ENCODE data around the gene INSL3. TPM values are rescaled to one million over a fixed set of nuclear protein-coding genes. Genes with fewer than 3 reads are reported as not detected.

INSL3 gene
- total RNA-seq, 1 donor from 2014 or later: not detected

DNA sequence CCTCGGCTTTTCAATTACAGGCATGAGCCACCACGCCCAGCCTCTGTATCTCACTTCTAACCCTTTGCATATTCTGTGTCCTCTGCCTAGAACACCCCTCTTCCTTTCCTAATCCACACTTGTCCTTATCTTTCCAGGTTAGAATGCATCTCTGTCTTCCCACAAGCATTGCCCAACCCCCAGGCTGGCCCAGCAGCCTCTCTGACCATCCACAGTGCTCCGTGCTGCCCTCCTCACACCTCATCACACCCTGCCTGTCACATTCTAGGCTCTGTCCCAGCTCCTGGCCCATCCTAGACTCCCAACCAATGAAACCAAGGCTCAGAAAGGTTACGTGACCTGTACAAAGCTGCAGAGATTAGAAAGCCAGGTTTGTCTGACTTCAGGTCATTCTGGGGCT lies 15.2 kb upstream of the INSL3 start:
- no peak overlapping the region for H3K27ac ChIP-seq (replicated peaks)
- peaks cover 94% of the 10 kb centered on the region for H3K27me3 ChIP-seq (ENCODE audit: low read depth)
- H3K4me1 ChIP-seq: peaks cover 4% of the 10 kb centered on the region
- DNase-seq: no peak
- no peaks in the 10 kb centered on the region for H3K9me3 ChIP-seq (replicated peaks)
- TF ChIP-seq, protein P1, sequence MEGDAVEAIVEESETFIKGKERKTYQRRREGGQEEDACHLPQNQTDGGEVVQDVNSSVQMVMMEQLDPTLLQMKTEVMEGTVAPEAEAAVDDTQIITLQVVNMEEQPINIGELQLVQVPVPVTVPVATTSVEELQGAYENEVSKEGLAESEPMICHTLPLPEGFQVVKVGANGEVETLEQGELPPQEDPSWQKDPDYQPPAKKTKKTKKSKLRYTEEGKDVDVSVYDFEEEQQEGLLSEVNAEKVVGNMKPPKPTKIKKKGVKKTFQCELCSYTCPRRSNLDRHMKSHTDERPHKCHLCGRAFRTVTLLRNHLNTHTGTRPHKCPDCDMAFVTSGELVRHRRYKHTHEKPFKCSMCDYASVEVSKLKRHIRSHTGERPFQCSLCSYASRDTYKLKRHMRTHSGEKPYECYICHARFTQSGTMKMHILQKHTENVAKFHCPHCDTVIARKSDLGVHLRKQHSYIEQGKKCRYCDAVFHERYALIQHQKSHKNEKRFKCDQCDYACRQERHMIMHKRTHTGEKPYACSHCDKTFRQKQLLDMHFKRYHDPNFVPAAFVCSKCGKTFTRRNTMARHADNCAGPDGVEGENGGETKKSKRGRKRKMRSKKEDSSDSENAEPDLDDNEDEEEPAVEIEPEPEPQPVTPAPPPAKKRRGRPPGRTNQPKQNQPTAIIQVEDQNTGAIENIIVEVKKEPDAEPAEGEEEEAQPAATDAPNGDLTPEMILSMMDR (IDR thresholded peaks at IDR 0.05; ENCODE audit: borderline replicate concordance): no peak
- no peaks in the 10 kb centered on the region for H3K36me3 ChIP-seq
- intact Hi-C loops (cut with micrococcal nuclease): no loop called here
- H3K4me3 ChIP-seq: no peak overlapping the region

DNA sequence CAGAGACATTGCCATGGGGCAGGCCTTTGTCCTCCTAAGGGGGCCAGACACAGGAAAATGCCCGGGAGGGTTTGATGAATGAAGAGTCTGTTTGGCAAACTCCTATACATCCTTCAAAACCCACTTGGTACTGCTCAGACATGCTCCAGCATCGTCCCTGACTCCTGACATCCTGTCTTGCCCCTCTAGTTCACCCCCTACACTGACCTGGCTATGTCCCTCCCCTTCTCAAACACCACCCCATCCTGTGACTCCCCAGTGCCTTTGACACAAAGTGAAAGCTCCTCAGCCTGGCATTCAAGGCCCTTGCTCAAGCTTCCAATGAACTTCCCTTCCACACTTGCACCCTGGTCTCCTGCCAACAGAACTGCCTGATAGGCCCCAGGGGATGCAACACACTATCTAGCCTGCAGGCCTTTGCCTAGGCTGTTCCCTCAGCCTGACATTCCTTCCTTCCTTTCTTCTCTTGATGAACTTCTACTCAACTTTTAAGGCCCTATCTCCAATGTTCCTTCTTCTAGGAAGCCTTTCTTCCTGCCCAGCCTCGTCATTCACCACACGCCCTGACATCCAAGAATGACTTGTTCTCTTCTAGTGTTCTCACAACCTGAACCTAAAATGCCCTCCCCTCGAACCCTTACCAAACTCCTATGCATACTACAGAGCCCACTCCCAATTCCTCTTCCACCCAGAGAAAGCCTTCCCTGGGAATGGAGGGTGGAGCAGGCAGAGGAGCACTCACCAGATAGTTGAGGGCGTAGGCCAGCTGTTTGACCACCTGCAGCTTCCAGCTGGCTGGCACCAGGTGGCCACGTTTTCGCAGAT lies 14.1 kb upstream of the INSL3 start:
- intact Hi-C loops (cut with micrococcal nuclease): no loop called here
- no peak overlapping the region for H3K27ac ChIP-seq (replicated peaks)
- no peaks in the 10 kb centered on the region for H3K36me3 ChIP-seq
- no peak for DNase-seq
- no peak overlapping the region for H3K4me3 ChIP-seq
- no peaks in the 10 kb centered on the region for H3K9me3 ChIP-seq (replicated peaks)
- peaks cover 94% of the 10 kb centered on the region for H3K27me3 ChIP-seq (ENCODE audit: low read depth)
- TF ChIP-seq, protein P1 (IDR thresholded peaks at IDR 0.05; ENCODE audit: borderline replicate concordance): no peak
- no peaks in the 10 kb centered on the region for H3K4me1 ChIP-seq

DNA sequence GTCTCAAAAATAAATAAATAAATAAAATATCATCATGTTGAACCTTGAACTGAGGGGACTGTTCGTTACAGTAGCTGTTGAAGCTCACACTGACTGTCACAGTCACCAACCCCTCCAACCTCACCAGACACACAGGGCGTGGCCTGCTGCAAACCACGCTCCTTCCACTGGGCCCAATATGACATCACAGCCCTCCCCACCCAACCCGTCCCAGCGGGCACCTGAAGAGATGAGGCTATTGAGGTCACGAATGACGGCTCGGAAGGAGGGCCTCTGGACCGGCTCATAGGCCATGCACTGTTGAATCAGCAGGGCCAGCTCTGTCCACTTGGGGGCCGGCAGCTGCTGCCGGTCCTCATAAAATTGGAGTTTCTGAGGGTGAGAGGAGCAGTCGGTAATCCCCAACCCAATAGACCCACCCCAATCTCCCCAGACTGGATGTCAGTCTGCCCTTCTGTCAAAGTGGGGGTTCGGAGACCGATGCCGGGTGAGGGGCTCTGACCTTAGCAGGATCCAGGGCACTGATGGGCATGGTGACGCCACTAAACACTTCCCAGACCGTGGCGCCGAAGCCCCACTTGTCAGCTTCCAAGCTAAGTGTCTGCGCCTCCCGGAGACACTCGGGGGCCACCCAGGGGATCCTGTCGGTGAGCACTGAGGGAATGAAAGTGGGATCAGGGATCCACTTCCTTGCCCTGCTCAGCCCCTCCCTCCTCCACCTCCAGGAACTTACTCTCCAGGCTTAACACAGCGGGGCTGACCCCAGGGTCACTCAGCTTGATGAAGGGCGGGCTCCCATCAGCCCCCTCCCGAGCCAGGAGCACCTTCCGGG lies 13.2 kb upstream of the INSL3 start:
- Histone ChIP-seq H3K4me3 (no peak overlapping the region), H3K4me1 (no peaks in the 10 kb centered on the region), H3K9me3 (replicated peaks) (no peaks in the 10 kb centered on the region), H3K27ac (replicated peaks) (no peak overlapping the region), H3K36me3 (no peaks in the 10 kb centered on the region), H3K27me3 (ENCODE audit: low read depth) (peaks cover 94% of the 10 kb centered on the region)
- intact Hi-C loops (cut with micrococcal nuclease): no loop called here
- TF ChIP-seq, protein P1 (IDR thresholded peaks at IDR 0.05; ENCODE audit: borderline replicate concordance): no peak
- no peak for DNase-seq

DNA sequence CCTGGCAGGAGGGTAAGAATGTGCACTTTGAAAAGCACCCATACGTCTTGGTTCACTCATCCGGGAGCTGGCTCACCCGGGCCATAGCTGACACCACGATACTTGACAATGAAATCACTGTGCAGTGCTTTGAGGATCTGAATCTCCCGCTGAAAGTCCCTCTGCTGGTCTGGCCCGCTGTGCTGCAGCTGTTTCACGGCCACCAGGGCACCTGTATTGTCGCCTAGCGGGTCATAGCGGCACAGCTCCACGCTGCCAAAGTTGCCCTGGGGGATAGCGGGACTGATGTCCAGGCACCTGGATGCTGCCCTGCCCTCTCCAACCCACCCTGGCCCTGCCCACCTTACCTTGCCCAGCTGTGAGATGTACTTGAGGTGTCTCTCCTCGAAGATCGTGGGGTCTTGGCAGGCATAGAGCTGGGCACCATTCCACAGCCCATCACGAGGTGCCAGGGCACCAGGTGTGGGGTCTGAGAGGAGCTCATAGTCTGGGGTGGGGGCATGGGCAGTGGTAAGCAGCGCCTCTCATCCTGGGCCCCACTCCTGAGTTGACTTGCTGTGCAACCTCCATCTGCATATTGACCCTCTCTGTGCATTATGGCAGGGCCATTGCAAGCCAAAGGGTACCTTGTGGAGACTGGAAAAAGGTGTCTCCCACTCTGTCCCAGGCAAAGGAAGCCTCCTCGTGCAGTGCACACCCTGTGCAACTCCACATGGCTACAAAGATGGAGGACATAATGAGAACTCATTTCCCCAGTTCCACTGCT lies 11.3 kb upstream of the INSL3 start:
- DNase-seq: no peak
- no peaks in the 10 kb centered on the region for H3K36me3 ChIP-seq
- intact Hi-C loops (cut with micrococcal nuclease): no loop called here
- no peaks in the 10 kb centered on the region for H3K9me3 ChIP-seq (replicated peaks)
- TF ChIP-seq, protein P1 (IDR thresholded peaks at IDR 0.05; ENCODE audit: borderline replicate concordance): no peak
- no peak overlapping the region for H3K4me3 ChIP-seq
- no peak overlapping the region for H3K27ac ChIP-seq (replicated peaks)
- peaks cover 94% of the 10 kb centered on the region for H3K27me3 ChIP-seq (ENCODE audit: low read depth)
- H3K4me1 ChIP-seq: no peaks in the 10 kb centered on the region

DNA sequence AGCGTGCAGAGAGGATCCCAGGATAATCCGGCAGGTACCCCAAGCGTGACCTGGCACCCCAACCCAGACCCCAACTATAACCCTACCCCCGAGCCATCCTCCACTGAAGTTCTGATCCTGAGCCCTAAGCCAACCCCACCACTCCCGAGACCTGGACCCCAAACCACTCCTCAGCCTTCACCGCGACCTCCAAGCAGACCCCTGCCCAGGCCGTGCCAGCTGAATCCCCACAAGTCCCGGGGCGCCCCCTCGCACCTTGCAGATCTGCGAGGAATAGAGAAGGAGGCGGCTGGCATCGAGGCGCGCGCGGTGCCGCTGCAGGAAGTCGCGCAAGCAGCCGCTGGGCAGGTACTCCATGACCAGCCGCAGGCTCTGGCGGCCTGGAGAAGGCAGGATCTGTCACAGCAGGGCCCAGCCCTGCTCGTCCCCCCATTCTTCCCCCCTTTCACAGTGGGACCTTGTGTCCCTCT lies 10.1 kb upstream of the INSL3 start:
- no peaks in the 10 kb centered on the region for H3K4me1 ChIP-seq
- H3K36me3 ChIP-seq: no peaks in the 10 kb centered on the region
- H3K27ac ChIP-seq (replicated peaks): no peak overlapping the region
- no peak for DNase-seq
- peak overlapping the region; percentile 21 for H3K4me3 ChIP-seq
- peaks cover 98% of the 10 kb centered on the region for H3K27me3 ChIP-seq (ENCODE audit: low read depth)
- TF ChIP-seq, protein P1 (IDR thresholded peaks at IDR 0.05; ENCODE audit: borderline replicate concordance): no peak
- intact Hi-C loops (cut with micrococcal nuclease): no loop called here
- H3K9me3 ChIP-seq (replicated peaks): no peaks in the 10 kb centered on the region
